ENCODE measurements around the gene CBX4. TPM values are rescaled to one million over a fixed set of nuclear protein-coding genes. Genes with fewer than 3 reads are reported as not detected.

Gene CBX4
- total RNA-seq, 1 donor from 2014 or later, result 5.2 TPM

GRCh38 chr17:79801156-79802038 is 37.8 kb downstream of the CBX4 start:
- no peaks in the 10 kb centered on the region for H3K9me3 ChIP-seq (ENCODE audit: control insufficient read depth in 3 of 3, low read length in 3 of 3)
- H3K27me3 ChIP-seq (ENCODE audit: control insufficient read depth in 3 of 3, insufficient read depth in 3 of 3, low read length in 3 of 3), result peaks cover 84 to 87% (median 87%) of the 10 kb centered on the region in 3 donors
- H3K4me3 ChIP-seq (ENCODE audit: low read length in 3 of 3), result no peak overlapping the region
- H3K36me3 ChIP-seq (ENCODE audit: control insufficient read depth in 3 of 3, insufficient read depth in 3 of 3, low read length in 3 of 3), result no peaks in the 10 kb centered on the region
- no peak overlapping the region for H3K27ac ChIP-seq (ENCODE audit: low read depth, low read length)
- no peak overlapping the region for H3K9ac ChIP-seq (ENCODE audit: low read depth in 1 of 3, low read length in 3 of 3)
- peaks cover 33 to 42% (median 41%) of the 10 kb centered on the region in 3 donors for H3K4me1 ChIP-seq (ENCODE audit: control insufficient read depth in 3 of 3, insufficient read depth in 3 of 3, low read length in 3 of 3)

GRCh38 chr17:79800325-79801155 is 38.7 kb downstream of the CBX4 start:
- Histone ChIP-seq H3K27ac (ENCODE audit: low read depth, low read length) (no peak overlapping the region), H3K4me1 (ENCODE audit: control insufficient read depth in 3 of 3, insufficient read depth in 3 of 3, low read length in 3 of 3) (peaks cover 39 to 49% (median 45%) of the 10 kb centered on the region in 3 donors), H3K36me3 (ENCODE audit: control insufficient read depth in 3 of 3, insufficient read depth in 3 of 3, low read length in 3 of 3) (no peaks in the 10 kb centered on the region), H3K9ac (ENCODE audit: low read depth in 1 of 3, low read length in 3 of 3) (no peak overlapping the region), H3K9me3 (ENCODE audit: control insufficient read depth in 3 of 3, low read length in 3 of 3) (no peaks in the 10 kb centered on the region), H3K4me3 (ENCODE audit: low read length in 3 of 3) (no peak overlapping the region), H3K27me3 (ENCODE audit: control insufficient read depth in 3 of 3, insufficient read depth in 3 of 3, low read length in 3 of 3) (peaks cover 75 to 78% (median 78%) of the 10 kb centered on the region in 3 donors)

- Histone ChIP-seq H3K4me1 (ENCODE audit: control insufficient read depth in 3 of 3, insufficient read depth in 3 of 3, low read length in 3 of 3) (peaks cover 39 to 49% (median 45%) of the 10 kb centered on the region in 3 donors), H3K9me3 (ENCODE audit: control insufficient read depth in 3 of 3, low read length in 3 of 3) (no peaks in the 10 kb centered on the region), H3K4me3 (ENCODE audit: low read length in 3 of 3) (peak overlapping the region in 1 of 3 donors; percentile 29), H3K36me3 (ENCODE audit: control insufficient read depth in 3 of 3, insufficient read depth in 3 of 3, low read length in 3 of 3) (no peaks in the 10 kb centered on the region), H3K9ac (ENCODE audit: low read depth in 1 of 3, low read length in 3 of 3) (peak overlapping the region in 1 of 3 donors; percentile 16), H3K27me3 (ENCODE audit: control insufficient read depth in 3 of 3, insufficient read depth in 3 of 3, low read length in 3 of 3) (peaks cover 67 to 73% (median 70%) of the 10 kb centered on the region in 3 donors), H3K27ac (ENCODE audit: low read depth, low read length) (no peak overlapping the region)
These were observed 39.5 kb downstream of the CBX4 start for GRCh38 chr17:79799538-79800324.

- Histone ChIP-seq H3K27ac (ENCODE audit: low read depth, low read length) (no peak overlapping the region), H3K36me3 (ENCODE audit: control insufficient read depth in 3 of 3, insufficient read depth in 3 of 3, low read length in 3 of 3) (peaks cover 0 to 2% (median 0%) of the 10 kb centered on the region in 3 donors), H3K4me1 (ENCODE audit: control insufficient read depth in 3 of 3, insufficient read depth in 3 of 3, low read length in 3 of 3) (peaks cover 39 to 49% (median 45%) of the 10 kb centered on the region in 3 donors), H3K9me3 (ENCODE audit: control insufficient read depth in 3 of 3, low read length in 3 of 3) (no peaks in the 10 kb centered on the region), H3K27me3 (ENCODE audit: control insufficient read depth in 3 of 3, insufficient read depth in 3 of 3, low read length in 3 of 3) (peaks cover 61 to 68% (median 65%) of the 10 kb centered on the region in 3 donors), H3K4me3 (ENCODE audit: low read length in 3 of 3) (peak overlapping the region in 1 of 3 donors; percentile 29), H3K9ac (ENCODE audit: low read depth in 1 of 3, low read length in 3 of 3) (no peak overlapping the region)
These were observed 40.1 kb downstream of the CBX4 start for GRCh38 chr17:79799174-79799537.

- H3K9me3 ChIP-seq (ENCODE audit: control insufficient read depth in 3 of 3, low read length in 3 of 3), result no peaks in the 10 kb centered on the region
- peaks cover 59 to 68% (median 65%) of the 10 kb centered on the region in 3 donors for H3K27me3 ChIP-seq (ENCODE audit: control insufficient read depth in 3 of 3, insufficient read depth in 3 of 3, low read length in 3 of 3)
- H3K4me3 ChIP-seq (ENCODE audit: low read length in 3 of 3), result peak overlapping the region in 1 of 3 donors; percentile 84
- peaks cover 41 to 49% (median 44%) of the 10 kb centered on the region in 3 donors for H3K4me1 ChIP-seq (ENCODE audit: control insufficient read depth in 3 of 3, insufficient read depth in 3 of 3, low read length in 3 of 3)
- peak overlapping the region in 1 of 3 donors; percentile 23 for H3K9ac ChIP-seq (ENCODE audit: low read depth in 1 of 3, low read length in 3 of 3)
- H3K36me3 ChIP-seq (ENCODE audit: control insufficient read depth in 3 of 3, insufficient read depth in 3 of 3, low read length in 3 of 3), result peaks cover 0 to 2% (median 0%) of the 10 kb centered on the region in 3 donors
- no peak overlapping the region for H3K27ac ChIP-seq (ENCODE audit: low read depth, low read length)
These were observed 40.7 kb downstream of the CBX4 start for GRCh38 chr17:79798299-79799173.

- Histone ChIP-seq H3K4me1 (ENCODE audit: control insufficient read depth in 3 of 3, insufficient read depth in 3 of 3, low read length in 3 of 3) (peaks cover 44 to 52% (median 49%) of the 10 kb centered on the region in 3 donors), H3K4me3 (ENCODE audit: low read length in 3 of 3) (peak overlapping the region in 2 of 3 donors; percentile 63 to 84), H3K9me3 (ENCODE audit: control insufficient read depth in 3 of 3, low read length in 3 of 3) (no peaks in the 10 kb centered on the region), H3K27ac (ENCODE audit: low read depth, low read length) (no peak overlapping the region), H3K27me3 (ENCODE audit: control insufficient read depth in 3 of 3, insufficient read depth in 3 of 3, low read length in 3 of 3) (peaks cover 58 to 67% (median 64%) of the 10 kb centered on the region in 3 donors), H3K36me3 (ENCODE audit: control insufficient read depth in 3 of 3, insufficient read depth in 3 of 3, low read length in 3 of 3) (peaks cover 0 to 2% (median 0%) of the 10 kb centered on the region in 3 donors), H3K9ac (ENCODE audit: low read depth in 1 of 3, low read length in 3 of 3) (peak overlapping the region in 2 of 3 donors; percentile 23 to 25)
These were observed 41.5 kb downstream of the CBX4 start for GRCh38 chr17:79797492-79798298.

- Histone ChIP-seq H3K4me3 (ENCODE audit: low read length in 3 of 3) (peak within 1 kb of the TSS; percentile 79 to 84 (median 83)), H3K9ac (ENCODE audit: low read depth in 1 of 3, low read length in 3 of 3) (peak within 1 kb of the TSS; percentile 79 to 88 (median 85)), H3K9me3 (ENCODE audit: control insufficient read depth in 3 of 3, low read length in 3 of 3) (no peaks in the 10 kb centered on the region), H3K4me1 (ENCODE audit: control insufficient read depth in 3 of 3, insufficient read depth in 3 of 3, low read length in 3 of 3) (peaks cover 42 to 45% (median 45%) of the 10 kb centered on the region in 3 donors), H3K36me3 (ENCODE audit: control insufficient read depth in 3 of 3, insufficient read depth in 3 of 3, low read length in 3 of 3) (peaks cover 0 to 2% (median 0%) of the 10 kb centered on the region in 3 donors), H3K27me3 (ENCODE audit: control insufficient read depth in 3 of 3, insufficient read depth in 3 of 3, low read length in 3 of 3) (peaks cover 56 to 64% (median 63%) of the 10 kb centered on the region in 3 donors), H3K27ac (ENCODE audit: low read depth, low read length) (peak within 1 kb of the TSS; percentile 70)
These were observed 42.3 kb downstream of the CBX4 start, which contains the start of gene CBX8 for GRCh38 chr17:79796763-79797491. TSS of gene CBX8 (minus strand) at chr17:79797077. CDS start at chr17:79796998, 79 bp downstream.

- Histone ChIP-seq H3K27ac (ENCODE audit: low read depth, low read length) (peak overlapping the region; percentile 70), H3K9me3 (ENCODE audit: control insufficient read depth in 3 of 3, low read length in 3 of 3) (no peaks in the 10 kb centered on the region), H3K9ac (ENCODE audit: low read depth in 1 of 3, low read length in 3 of 3) (peak overlapping the region; percentile 79 to 88 (median 85)), H3K4me1 (ENCODE audit: control insufficient read depth in 3 of 3, insufficient read depth in 3 of 3, low read length in 3 of 3) (peaks cover 42 to 45% (median 45%) of the 10 kb centered on the region in 3 donors), H3K36me3 (ENCODE audit: control insufficient read depth in 3 of 3, insufficient read depth in 3 of 3, low read length in 3 of 3) (peaks cover 0 to 2% (median 0%) of the 10 kb centered on the region in 3 donors), H3K4me3 (ENCODE audit: low read length in 3 of 3) (peak overlapping the region; percentile 79 to 84 (median 83)), H3K27me3 (ENCODE audit: control insufficient read depth in 3 of 3, insufficient read depth in 3 of 3, low read length in 3 of 3) (peaks cover 56 to 64% (median 63%) of the 10 kb centered on the region in 3 donors)
These were observed 42.8 kb downstream of the CBX4 start for GRCh38 chr17:79796444-79796762.

Data from skeletal muscle tissue (tissue), 4 donors.